Tibial nerve (tissue), 4 donors: ENCODE measurements around the gene DNAI7. TPM values are rescaled to one million over a fixed set of nuclear protein-coding genes. Genes with fewer than 3 reads are reported as not detected.

Experiments
- DNase-seq, 2 donors: peaks; one replicate each; pipeline ENCODE4 v3.0.0-alpha.2; 2019; ENCODE audit warnings: low spot score in 2 of 2
- H3K27ac ChIP-seq, 4 donors: fragments of 200-600 bp; sonication (generic) in 3 of 4; one replicate each; pipeline ENCODE4 v1.5.1; 2017 to 2019; ENCODE audit warnings: mild to moderate bottlenecking in 1 of 4
- H3K27me3 ChIP-seq, 2 donors: fragments of 200-600 bp; sonication (generic) in 1 of 2; one replicate each; pipeline versions ENCODE4 v1.5.1 to v1.6.0; 2017 to 2019
- H3K36me3 ChIP-seq, 3 donors: fragments of 200-600 bp; sonication (generic); one replicate each; pipeline ENCODE4 v1.5.1; 2018 to 2019
- H3K4me1 ChIP-seq, 4 donors: fragments of 200-600 bp; sonication (generic) in 3 of 4; one replicate each; pipeline ENCODE4 v1.5.1; 2017 to 2019
- H3K4me3 ChIP-seq, 4 donors: fragments of 200-600 bp; sonication (generic) in 3 of 4; one replicate each; pipeline ENCODE4 v1.5.1; 2017 to 2019; ENCODE audit warnings: mild to moderate bottlenecking in 1 of 4, moderate library complexity in 1 of 4
- H3K9me3 ChIP-seq, 4 donors: fragments of 200-600 bp; sonication (generic) in 3 of 4; one replicate each; pipeline ENCODE4 v1.5.1; 2017 to 2019
- EP300 ChIP-seq, 2 donors: sonication (generic); formaldehyde crosslinking; IDR thresholded peaks; one replicate each; pipeline ENCODE4 v1.6.1; 2017; ENCODE audit warnings: antibody characterized with exemption in 2 of 2, mild to moderate bottlenecking in 1 of 2
- POLR2A ChIP-seq, 2 donors: fragments of 450-650 bp; IDR thresholded peaks; one replicate each; pipeline ENCODE4 v1.6.1; 2017; ENCODE audit warnings: antibody characterized with exemption in 2 of 2, mild to moderate bottlenecking in 2 of 2, moderate library complexity in 2 of 2
- WGBS, 2 donors: methylation state at CpG; one replicate each; pipeline ENCODE4 v1.1.5; 2018; 5-methylcytosine and 5-hydroxymethylcytosine counted together
- total RNA-seq, 4 donors: library from RNA; depleted of rRNA; stranded (reverse); fragments of >200 nt; gene quantifications; one replicate each; pipeline ENCODE4 v1.1.0, GENCODE V29; 2016
- TF ChIP-seq, protein P1 (sequence below), 5 experiments: fragments of 200-600 bp in 3 of 5; fragments of 450-650 bp in 2 of 5; sonication (generic) in 3 of 5; IDR thresholded peaks; one replicate each; pipeline ENCODE4 v1.5.1; 2016 to 2019; ENCODE audit warnings: antibody characterized with exemption in 5 of 5, mild to moderate bottlenecking in 3 of 5, moderate library complexity in 2 of 5

Gene DNAI7
- 1 to 10 TPM in 1 of 4 donors, under 1 TPM in 1, not detected in 2; 0.21 to 2.0 TPM for total RNA-seq

- H3K36me3 ChIP-seq, result no peaks in the 10 kb centered on the region
- peak within 1 kb of the TSS; percentile 69 to 81 (median 70) for H3K4me3 ChIP-seq
- peak within 1 kb of the TSS; percentile 78 to 94 (median 94) for H3K27ac ChIP-seq
- peaks cover 4 to 26% (median 14%) of the 10 kb centered on the region in 4 donors for H3K4me1 ChIP-seq
- 1% methylated on average over 35 to 51 of the region's 54 CpGs for whole genome bisulfite sequencing, 2 donors
- H3K27me3 ChIP-seq, result no peaks in the 10 kb centered on the region
- TF ChIP-seq EP300 (IDR thresholded peaks at IDR 0.05), result peak; percentile 52 to 93
- TF ChIP-seq POLR2A (IDR thresholded peaks at IDR 0.05), result peak; percentile 40 to 76
- TF ChIP-seq, protein P1, sequence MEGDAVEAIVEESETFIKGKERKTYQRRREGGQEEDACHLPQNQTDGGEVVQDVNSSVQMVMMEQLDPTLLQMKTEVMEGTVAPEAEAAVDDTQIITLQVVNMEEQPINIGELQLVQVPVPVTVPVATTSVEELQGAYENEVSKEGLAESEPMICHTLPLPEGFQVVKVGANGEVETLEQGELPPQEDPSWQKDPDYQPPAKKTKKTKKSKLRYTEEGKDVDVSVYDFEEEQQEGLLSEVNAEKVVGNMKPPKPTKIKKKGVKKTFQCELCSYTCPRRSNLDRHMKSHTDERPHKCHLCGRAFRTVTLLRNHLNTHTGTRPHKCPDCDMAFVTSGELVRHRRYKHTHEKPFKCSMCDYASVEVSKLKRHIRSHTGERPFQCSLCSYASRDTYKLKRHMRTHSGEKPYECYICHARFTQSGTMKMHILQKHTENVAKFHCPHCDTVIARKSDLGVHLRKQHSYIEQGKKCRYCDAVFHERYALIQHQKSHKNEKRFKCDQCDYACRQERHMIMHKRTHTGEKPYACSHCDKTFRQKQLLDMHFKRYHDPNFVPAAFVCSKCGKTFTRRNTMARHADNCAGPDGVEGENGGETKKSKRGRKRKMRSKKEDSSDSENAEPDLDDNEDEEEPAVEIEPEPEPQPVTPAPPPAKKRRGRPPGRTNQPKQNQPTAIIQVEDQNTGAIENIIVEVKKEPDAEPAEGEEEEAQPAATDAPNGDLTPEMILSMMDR (IDR thresholded peaks at IDR 0.05), result peak in 1 of 5 experiments; percentile 36
- H3K9me3 ChIP-seq, result no peaks in the 10 kb centered on the region
- DNase-seq, result peak; percentile 95 to 96
Observed at GRCh38 chr12:25195056-25195971, at the start of gene DNAI7, which contains the start of gene ETFRF1. DNAI7 (minus strand) TSS chr12:25195160; CDS start chr12:25195078, 82 bp downstream. ETFRF1 (plus strand) TSS chr12:25195237; CDS start chr12:25203957, 8,720 bp downstream.

- Histone ChIP-seq H3K36me3 (peaks cover 0 to 14% (median 0%) of the 10 kb centered on the region in 3 donors), H3K9me3 (no peaks in the 10 kb centered on the region), H3K4me1 (peaks cover 0 to 27% (median 2%) of the 10 kb centered on the region in 4 donors), H3K27me3 (no peaks in the 10 kb centered on the region), H3K27ac (no peak overlapping the region), H3K4me3 (no peak overlapping the region)
- no peak for TF ChIP-seq EP300 (IDR thresholded peaks at IDR 0.05)
- TF ChIP-seq POLR2A (IDR thresholded peaks at IDR 0.05), result no peak
- TF ChIP-seq, protein P1 (IDR thresholded peaks at IDR 0.05), result no peak
- no peak for DNase-seq
Observed at GRCh38 chr12:25243680-25243990, 48.7 kb upstream of the DNAI7 start.

GRCh38 chr12:25242981-25243679 lies 48.2 kb upstream of the DNAI7 start:
- Histone ChIP-seq H3K4me3 (no peak overlapping the region), H3K36me3 (peaks cover 0 to 14% (median 0%) of the 10 kb centered on the region in 3 donors), H3K27me3 (no peaks in the 10 kb centered on the region), H3K4me1 (peaks cover 0 to 22% (median under 1%) of the 10 kb centered on the region in 4 donors), H3K9me3 (no peaks in the 10 kb centered on the region), H3K27ac (no peak overlapping the region)
- DNase-seq, result no peak
- TF ChIP-seq EP300 (IDR thresholded peaks at IDR 0.05) (no peak), POLR2A (IDR thresholded peaks at IDR 0.05) (no peak)
- TF ChIP-seq, protein P1 (IDR thresholded peaks at IDR 0.05), result no peak
- 72 to 76% methylated on average over 5 of the region's 5 CpGs for WGBS, 2 donors

DNA sequence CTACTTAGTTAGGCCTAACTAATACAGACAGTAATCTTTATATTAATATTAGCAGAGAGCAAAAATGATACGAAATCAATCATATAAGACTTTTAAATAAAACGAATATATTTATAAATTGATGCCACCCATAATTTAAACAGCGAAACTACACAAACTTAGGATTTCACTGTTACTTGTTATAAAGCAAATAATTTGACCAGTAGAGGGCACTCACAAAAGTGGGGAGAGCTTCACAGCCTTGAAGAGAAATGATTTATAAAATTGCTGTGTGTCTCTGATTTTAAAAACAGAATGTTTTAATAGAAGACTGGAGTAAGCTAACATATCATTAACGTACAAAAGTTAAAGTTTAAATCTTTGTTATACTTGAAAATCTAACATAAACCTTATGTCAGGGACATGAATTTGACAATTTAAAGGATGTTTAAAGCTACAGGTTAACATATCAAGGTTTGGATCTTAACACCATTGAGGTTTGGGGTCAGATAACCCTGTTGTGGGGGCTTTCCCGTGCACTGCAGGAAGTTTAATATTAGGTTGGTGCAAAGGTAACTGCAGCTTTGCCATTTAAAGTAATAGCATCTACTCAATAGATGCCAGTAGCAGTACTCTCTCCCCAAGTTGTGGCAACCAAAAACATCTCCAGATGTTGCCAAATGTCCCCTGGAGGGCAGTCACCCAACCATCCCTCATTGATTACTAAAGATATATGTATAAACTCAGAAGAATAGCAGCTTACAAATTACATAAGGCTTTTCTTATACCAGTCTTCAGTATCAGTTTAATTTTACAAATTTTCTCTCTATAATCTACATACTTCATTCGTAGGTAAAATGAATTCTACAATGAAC lies 46.4 kb upstream of the DNAI7 start:
- Histone ChIP-seq H3K36me3 (peaks cover 0 to 20% (median 0%) of the 10 kb centered on the region in 3 donors), H3K27ac (peak overlapping the region in 1 of 4 donors; percentile 56), H3K27me3 (no peaks in the 10 kb centered on the region), H3K4me3 (no peak overlapping the region), H3K9me3 (no peaks in the 10 kb centered on the region), H3K4me1 (peaks cover 0 to 20% (median 0%) of the 10 kb centered on the region in 4 donors)
- 32 to 34% methylated on average over 6 of the region's 6 CpGs for WGBS, 2 donors
- DNase-seq, result no peak
- TF ChIP-seq, protein P1 (IDR thresholded peaks at IDR 0.05), result peak; percentile 51 to 67 (median 63)
- TF ChIP-seq EP300 (IDR thresholded peaks at IDR 0.05) (no peak), POLR2A (IDR thresholded peaks at IDR 0.05) (no peak)
